ENCODE measurements around the gene HSD3B7.
"Not testable (repeated sequence)": the region's sequence is repeated elsewhere in the genome, so short reads cannot be mapped to it uniquely, and the experiment has no call there.

Gene HSD3B7

GRCh38 chr16:31002250-31002700 lies 17.3 kb downstream of the HSD3B7 start:
- no peak for DNase-seq

- no peak for DNase-seq
Measured at GRCh38 chr16:31002862-31003341, 17.9 kb downstream of the HSD3B7 start.

GRCh38 chr16:31003744-31004143 lies 18.7 kb downstream of the HSD3B7 start:
- DNase-seq = no peak

DNA sequence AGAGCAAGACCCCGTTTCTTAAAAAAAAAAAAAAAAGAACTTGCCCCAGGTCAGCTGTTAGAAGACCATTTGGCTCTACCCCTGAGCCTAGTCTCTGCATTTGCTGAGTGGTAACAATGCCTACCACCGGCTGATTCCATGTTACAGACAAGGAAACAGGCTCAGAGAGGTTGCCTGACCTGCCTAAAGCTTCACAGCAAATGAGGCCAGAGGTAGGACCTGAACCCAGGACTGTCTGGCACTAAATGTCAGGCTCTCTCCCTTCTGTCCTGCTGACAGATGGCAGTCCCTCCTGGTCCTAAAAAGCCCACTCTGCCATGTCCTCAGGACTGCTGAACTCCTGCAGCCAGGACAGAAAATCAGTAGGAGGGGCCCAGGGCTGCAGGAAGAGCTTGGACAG lies 19.7 kb downstream of the HSD3B7 start:
- DNase-seq = no peak

GRCh38 chr16:31005350-31006085 lies 20.5 kb downstream of the HSD3B7 start:
- no peak for DNase-seq

DNA sequence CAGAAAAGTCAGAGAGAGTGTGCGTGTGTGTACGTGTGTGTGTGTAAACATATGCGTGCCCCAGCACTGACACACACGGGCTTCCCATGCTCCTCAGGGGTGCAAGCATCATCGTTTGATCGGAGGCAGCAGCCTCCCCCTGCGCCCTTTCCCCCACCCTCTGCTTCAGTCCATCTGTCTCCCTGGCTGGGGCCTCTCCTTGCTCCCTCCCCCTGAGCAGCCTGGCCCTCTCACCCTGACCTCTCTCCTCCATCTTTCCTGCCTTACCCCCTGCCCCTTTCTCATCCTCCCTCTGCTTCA lies 21.0 kb downstream of the HSD3B7 start:
- DNase-seq = no peak

- DNase-seq = no peak
Measured at GRCh38 chr16:31006589-31006988, 21.6 kb downstream of the HSD3B7 start.

DNA sequence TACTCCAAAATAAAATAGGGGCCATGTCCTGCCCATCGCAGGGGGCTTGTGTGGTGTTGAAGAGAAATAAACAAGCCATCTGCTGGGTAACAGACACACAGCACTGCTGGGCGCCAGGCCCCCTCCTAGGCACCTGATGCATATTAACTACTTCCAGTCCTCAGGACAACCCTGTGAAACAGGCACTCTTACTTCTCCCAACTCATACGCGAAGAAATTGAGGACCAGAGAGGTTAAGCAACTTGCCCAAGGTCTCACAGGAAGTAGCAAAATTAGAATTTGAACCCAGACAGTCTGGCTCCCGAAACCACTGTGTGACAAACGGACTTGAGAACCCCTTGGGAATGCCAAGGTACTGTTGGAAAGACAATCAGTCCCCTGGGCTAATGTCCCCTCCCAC lies 22.7 kb downstream of the HSD3B7 start:
- no peak for DNase-seq

DNA sequence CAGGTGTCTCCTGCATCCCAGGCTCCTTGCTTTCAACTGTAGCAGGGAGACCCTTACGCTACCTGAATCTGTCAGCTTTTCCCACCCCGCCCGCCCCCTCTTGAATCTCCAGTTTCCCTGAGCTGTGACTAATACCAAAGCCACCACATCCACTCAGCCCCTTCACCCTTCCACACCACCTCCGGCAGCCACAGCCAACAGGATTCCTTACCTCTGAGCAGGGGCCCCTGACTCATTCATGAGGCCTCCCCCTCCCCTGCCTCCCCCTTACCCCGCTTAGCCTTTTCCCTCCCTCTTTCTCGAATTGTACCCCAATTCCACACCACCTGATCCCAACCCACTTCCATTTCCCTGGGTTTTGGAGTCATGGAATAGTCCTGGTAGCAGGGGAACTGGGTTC lies 23.1 kb downstream of the HSD3B7 start:
- DNase-seq = no peak

- no peak for DNase-seq
Measured at GRCh38 chr16:31008551-31008950, 23.5 kb downstream of the HSD3B7 start.

GRCh38 chr16:31009120-31009519 lies 24.1 kb downstream of the HSD3B7 start:
- no peak for DNase-seq

GRCh38 chr16:31009894-31010584 lies 25.0 kb downstream of the HSD3B7 start:
- DNase-seq = no peak

- peak; percentile 68 for DNase-seq
Measured at GRCh38 chr16:31010585-31011325, 25.7 kb downstream of the HSD3B7 start, which contains the start of gene STX1B. TSS of gene STX1B (minus strand) at chr16:31010638. CDS start at chr16:31010396, 242 bp downstream.

DNA sequence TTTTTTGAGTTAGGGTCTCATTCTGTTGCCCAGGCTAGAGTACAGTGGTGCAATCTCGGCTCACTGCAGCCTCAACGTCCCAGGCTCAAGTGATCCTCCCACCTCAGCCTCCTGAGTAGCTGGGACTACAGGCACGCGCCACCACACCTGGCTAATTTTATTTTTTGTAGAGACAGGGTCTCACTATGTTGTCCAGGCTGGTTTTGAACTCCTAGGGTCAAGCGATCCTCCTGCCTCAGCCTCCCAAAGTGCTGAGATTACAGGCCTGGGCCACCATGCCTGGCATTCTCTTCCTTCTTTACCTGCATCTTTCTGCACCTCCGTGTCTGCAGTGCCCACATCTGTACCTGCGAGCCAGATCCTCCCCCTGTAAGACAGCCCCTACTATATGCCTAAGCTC lies 26.8 kb downstream of the HSD3B7 start:
- DNase-seq = not testable (repeated sequence)

GRCh38 chr16:31013292-31013691 lies 28.3 kb downstream of the HSD3B7 start:
- not testable (repeated sequence) for DNase-seq

DNA sequence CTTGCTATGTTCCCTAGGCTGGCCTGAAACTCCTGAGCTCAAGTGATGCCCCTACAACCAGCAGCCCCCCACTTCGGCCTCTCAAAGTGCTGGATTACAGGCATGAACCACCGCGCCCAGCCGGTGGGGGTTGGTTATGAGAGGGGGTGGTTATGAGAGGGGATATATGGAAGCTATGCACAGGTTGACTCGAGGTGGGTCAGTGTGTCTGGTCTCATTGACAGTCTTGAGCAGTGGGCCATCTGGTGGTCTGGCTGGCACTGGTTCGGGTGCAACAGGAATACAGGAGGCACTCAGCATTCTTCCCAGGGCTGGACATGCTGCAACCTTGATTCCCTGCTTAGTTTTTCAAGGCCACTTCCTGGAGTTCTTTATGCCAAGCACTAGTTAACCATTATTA lies 31.0 kb downstream of the HSD3B7 start:
- no peak for DNase-seq

DNA sequence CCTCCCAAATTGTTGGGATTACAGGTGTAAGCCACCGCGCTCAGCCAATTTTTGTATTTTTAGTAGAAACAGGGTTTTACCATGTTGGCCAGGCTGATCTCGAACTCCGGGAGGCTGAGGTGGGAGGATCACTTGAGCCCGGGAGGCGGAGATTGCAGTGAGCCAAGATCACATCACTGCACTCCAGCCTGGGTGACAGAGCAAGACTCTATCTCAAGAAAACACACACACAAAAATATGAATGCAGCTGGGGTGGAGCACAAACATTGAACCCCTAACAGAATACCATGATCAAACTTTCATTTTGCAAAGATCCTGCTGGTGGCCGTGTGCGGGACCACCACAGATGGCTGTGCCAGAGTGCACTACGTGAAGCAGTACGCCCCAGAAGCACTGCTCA lies 32.7 kb downstream of the HSD3B7 start:
- DNase-seq = not testable (repeated sequence)

DNA sequence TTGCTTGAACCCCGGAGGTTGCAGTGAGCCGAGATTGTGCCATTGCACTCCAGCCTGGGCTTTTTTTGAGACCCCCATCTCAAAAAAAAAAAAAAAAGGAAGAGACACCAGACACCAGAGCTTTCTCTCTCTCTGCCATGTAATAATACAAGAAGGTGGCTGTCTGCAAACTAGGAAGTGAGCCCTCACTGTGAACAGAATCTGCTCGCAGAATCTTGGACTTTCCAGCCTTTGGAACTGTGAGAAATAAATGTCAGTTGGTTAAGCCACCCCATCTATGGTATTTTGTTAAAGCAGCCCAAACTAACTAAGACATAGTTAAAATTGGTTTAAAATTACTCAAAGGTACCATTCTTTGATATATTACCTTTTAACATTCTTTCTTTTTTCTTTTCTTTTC lies 35.5 kb downstream of the HSD3B7 start:
- no peak for DNase-seq

GRCh38 chr16:31022544-31023251 lies 37.7 kb downstream of the HSD3B7 start:
- DNase-seq = no peak

DNA sequence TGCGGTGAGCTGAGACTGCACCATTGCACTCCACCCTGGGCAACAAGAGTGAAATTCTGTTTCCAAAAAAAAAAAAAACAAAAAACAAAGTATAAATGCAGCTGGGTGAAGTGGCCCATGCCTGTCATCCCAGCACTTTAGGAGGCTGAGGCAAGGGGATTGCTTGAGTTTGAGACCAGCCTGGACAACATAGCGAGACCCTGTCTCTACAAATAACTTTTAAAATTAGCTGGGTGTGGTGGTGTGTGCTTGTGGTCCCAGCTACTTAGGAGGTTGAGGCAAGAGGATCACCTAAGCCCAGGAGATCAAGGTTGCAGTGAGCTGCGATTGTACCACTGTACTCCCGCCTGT lies 38.2 kb downstream of the HSD3B7 start:
- no peak for DNase-seq

- no peak for DNase-seq
Measured at GRCh38 chr16:31023627-31024226, 38.7 kb downstream of the HSD3B7 start.

GRCh38 chr16:31025339-31025738 lies 40.3 kb downstream of the HSD3B7 start:
- DNase-seq = no peak

DNA sequence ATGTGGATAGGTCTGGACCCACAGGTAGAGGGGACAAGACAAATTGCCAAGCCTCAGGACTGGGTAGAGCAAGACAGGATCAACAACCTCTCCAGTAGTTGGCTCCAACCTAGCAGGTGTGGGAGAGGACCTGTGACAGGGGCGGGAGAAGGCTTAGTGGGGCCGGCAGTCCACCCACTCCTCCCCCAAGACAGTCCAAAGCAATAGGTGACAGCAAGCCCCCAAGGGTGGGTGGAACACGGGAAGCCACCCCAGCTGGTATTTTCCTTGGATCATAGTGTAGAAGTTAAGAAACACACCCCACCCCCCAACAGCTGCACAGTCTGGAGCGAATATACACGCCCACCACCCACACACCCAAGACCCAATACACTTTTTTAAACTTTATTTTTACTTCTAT lies 44.3 kb downstream of the HSD3B7 start:
- no peak for DNase-seq

Data from NCI-H1092 treated with DMSO at 0.1 percent for 48 hours (cell line).